DND-41 (cell line): ENCODE results near the gene PUDP.
"Not testable (repeated sequence)": the region's sequence is repeated elsewhere in the genome, so short reads cannot be mapped to it uniquely, and the experiment has no call there.

Experiments
- ATAC-seq: fragments of 200-7000 bp; cut with Tn5 transposase; 3 replicates; pipeline ENCODE4 v1.9.1; 2021; ENCODE audit warnings: low read depth; ENCODE audit not compliant: insufficient read depth
- DNase-seq: peaks from one replicate; pipeline ENCODE4 v3.0.0-alpha.2; 2020
- H2AFZ ChIP-seq: 2 replicates; pipeline ENCODE4 v1.6.0; 2012; ENCODE audit warnings: low read depth, low read length
- H3K27ac ChIP-seq: 2 replicates; pipeline ENCODE4 v1.5.1; 2012; ENCODE audit warnings: low read length, inconsistent platforms
- H3K27me3 ChIP-seq: fragments of 200-600 bp; sonication (generic); 2 replicates; pipeline ENCODE4 v1.6.0; 2012; ENCODE audit warnings: low read length, mild to moderate bottlenecking, inconsistent platforms; ENCODE audit not compliant: insufficient read depth, poor library complexity
- H3K36me3 ChIP-seq: 2 replicates; pipeline ENCODE4 v1.5.1; 2012; ENCODE audit warnings: low read length, inconsistent platforms; ENCODE audit not compliant: insufficient read depth
- H3K4me1 ChIP-seq: 2 replicates; pipeline ENCODE4 v1.5.1; 2012; ENCODE audit warnings: mild to moderate bottlenecking, low read length; ENCODE audit not compliant: insufficient read depth
- H3K4me2 ChIP-seq: 2 replicates; pipeline ENCODE4 v1.6.0; 2012; ENCODE audit warnings: mild to moderate bottlenecking, moderate library complexity, low read length, inconsistent platforms; ENCODE audit not compliant: insufficient read depth
- H3K4me3 ChIP-seq, 2 experiments: fragments of 200-600 bp in 1 of 2; shearing (Covaris generic) in 1 of 2; 2 replicates each; pipeline ENCODE4 v1.5.1; 2012 to 2016; ENCODE audit warnings: inconsistent platforms in 2 of 2, low read length in 2 of 2, mild to moderate bottlenecking in 2 of 2, low read depth in 1 of 2, moderate library complexity in 1 of 2
- H3K79me2 ChIP-seq: 2 replicates; pipeline ENCODE4 v1.6.0; 2012; ENCODE audit warnings: low read length, inconsistent platforms; ENCODE audit not compliant: insufficient read depth
- H3K9ac ChIP-seq: 2 replicates; pipeline ENCODE4 v1.6.0; 2012; ENCODE audit warnings: low read depth, mild to moderate bottlenecking, inconsistent platforms, low read length, moderate library complexity
- H3K9me3 ChIP-seq: 2 replicates; pipeline ENCODE4 v1.5.1; 2012; ENCODE audit warnings: low read length, moderate library complexity, mild to moderate bottlenecking, inconsistent platforms; ENCODE audit not compliant: insufficient read depth, severe bottlenecking
- H4K20me1 ChIP-seq: 2 replicates; pipeline ENCODE4 v1.6.0; 2012; ENCODE audit warnings: low read length; ENCODE audit not compliant: insufficient read depth
- CTCF ChIP-seq: IDR thresholded peaks from 2 replicates; pipeline ENCODE4 v1.5.1; 2012; ENCODE audit warnings: borderline replicate concordance, low read length, moderate library complexity, mild to moderate bottlenecking; ENCODE audit not compliant: poor library complexity, severe bottlenecking; ENCODE audit errors: extremely low read depth
- EZH2 ChIP-seq: IDR thresholded peaks from 3 replicates; pipeline ENCODE4 v1.6.1; 2012; ENCODE audit warnings: borderline replicate concordance, low read depth, mild to moderate bottlenecking, moderate library complexity, low read length, inconsistent platforms; ENCODE audit not compliant: severe bottlenecking

PUDP gene

GRCh38 chrX:7184816-7185215, 36.9 kb upstream of the PUDP start:
- H3K9ac ChIP-seq: no peak overlapping the region
- H3K9me3 ChIP-seq: no peaks in the 10 kb centered on the region
- no peak overlapping the region for H3K27ac ChIP-seq
- ATAC-seq (no peak), DNase-seq (no peak)
- H3K4me1 ChIP-seq: no peaks in the 10 kb centered on the region
- H3K79me2 ChIP-seq: no peaks in the 10 kb centered on the region
- no peaks in the 10 kb centered on the region for H4K20me1 ChIP-seq
- no peak overlapping the region for H3K4me3 ChIP-seq
- H3K36me3 ChIP-seq: no peaks in the 10 kb centered on the region; the same call in 1 of the 2 replicates
- no peak for TF ChIP-seq EZH2
- no peak for TF ChIP-seq CTCF
- H3K27me3 ChIP-seq: no peaks in the 10 kb centered on the region
- no peak overlapping the region for H3K4me2 ChIP-seq
- no peak overlapping the region for H2AFZ ChIP-seq

GRCh38 chrX:7179446-7179845, 31.5 kb upstream of the PUDP start:
- no peak for ATAC-seq
- H3K4me2 ChIP-seq: no peak overlapping the region
- H2AFZ ChIP-seq: no peak overlapping the region
- no peak overlapping the region for H3K4me3 ChIP-seq
- no peaks in the 10 kb centered on the region for H4K20me1 ChIP-seq
- H3K27me3 ChIP-seq: no peaks in the 10 kb centered on the region
- no peak overlapping the region for H3K27ac ChIP-seq
- no peaks in the 10 kb centered on the region for H3K9me3 ChIP-seq
- no peaks in the 10 kb centered on the region for H3K79me2 ChIP-seq
- H3K36me3 ChIP-seq: no peaks in the 10 kb centered on the region; the same call in 1 of the 2 replicates
- H3K9ac ChIP-seq: no peak overlapping the region
- DNase-seq: no peak
- no peaks in the 10 kb centered on the region for H3K4me1 ChIP-seq
- TF ChIP-seq CTCF (no peak), EZH2 (no peak)

- H3K4me3 ChIP-seq, H3K4me2 ChIP-seq, H3K9me3 ChIP-seq, H3K27me3 ChIP-seq, H3K36me3 ChIP-seq, DNase-seq, H3K4me1 ChIP-seq, H3K9ac ChIP-seq, H3K27ac ChIP-seq, H2AFZ ChIP-seq, ATAC-seq, H4K20me1 ChIP-seq, H3K79me2 ChIP-seq: not testable (repeated sequence)
These were observed 30.9 kb upstream of the PUDP start for GRCh38 chrX:7178859-7179258.

DNA sequence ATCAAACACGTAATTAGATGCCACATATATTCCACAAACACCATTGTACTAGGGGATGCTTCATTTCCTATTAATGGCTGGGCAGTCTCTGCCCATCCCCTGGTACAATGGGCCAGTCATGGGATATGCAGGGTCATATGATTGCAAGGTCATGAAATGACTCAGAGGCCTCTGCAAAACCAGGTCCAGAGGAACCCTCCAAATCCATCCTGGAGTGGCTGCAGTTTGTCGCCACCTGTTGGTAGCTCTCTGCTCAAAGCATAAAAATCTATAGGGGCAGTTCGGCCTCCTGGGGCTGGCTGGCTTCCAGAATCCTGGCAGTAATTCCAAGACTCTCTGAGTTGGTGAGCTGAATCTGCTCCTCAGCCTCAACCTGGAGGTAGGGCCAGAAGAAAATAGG, 22.9 kb upstream of the PUDP start:
- no peaks in the 10 kb centered on the region for H3K9me3 ChIP-seq
- H3K4me3 ChIP-seq: no peak overlapping the region
- H3K4me2 ChIP-seq: no peak overlapping the region
- peak; percentile 53 for TF ChIP-seq CTCF
- TF ChIP-seq EZH2: no peak
- ATAC-seq (no peak), DNase-seq (peak; percentile 29)
- 0 out of 2 replicates have a peak, but pooled peaks cover 2% of the 10 kb centered on the region for H3K79me2 ChIP-seq
- H3K4me1 ChIP-seq: peaks cover 10% of the 10 kb centered on the region
- H4K20me1 ChIP-seq: no peaks in the 10 kb centered on the region
- no peak overlapping the region for H2AFZ ChIP-seq
- H3K27ac ChIP-seq: no peak overlapping the region
- H3K27me3 ChIP-seq: no peaks in the 10 kb centered on the region
- H3K36me3 ChIP-seq: peaks cover 4% of the 10 kb centered on the region
- no peak overlapping the region for H3K9ac ChIP-seq
